Measurements from ENCODE around the gene ZNF280A. TPM values are rescaled to one million over a fixed set of nuclear protein-coding genes. Genes with fewer than 3 reads are reported as not detected.
"Not testable (repeated sequence)": the region's sequence is repeated elsewhere in the genome, so short reads cannot be mapped to it uniquely, and the experiment has no call there.

Gene ZNF280A
- total RNA-seq, 1 experiment from 2014 or later, result 0.10 TPM

DNA sequence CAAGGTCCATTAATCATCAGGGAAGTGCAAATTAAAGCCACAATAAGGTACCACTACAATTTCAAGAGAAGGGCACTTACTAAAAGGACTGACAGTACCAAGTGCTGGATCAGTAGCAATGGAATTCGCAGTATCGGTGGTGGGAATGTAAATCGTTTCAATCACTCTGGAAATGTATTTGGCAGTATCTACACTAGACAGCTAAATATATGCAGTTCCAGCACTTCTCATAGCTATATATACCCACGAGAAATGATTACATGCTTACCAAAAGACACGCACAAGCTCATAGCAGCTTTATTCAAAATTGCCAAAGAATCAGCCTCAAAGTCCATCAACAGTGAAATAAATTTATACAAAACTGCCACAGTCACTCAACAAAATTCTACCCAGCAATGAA, 7.1 kb downstream of the ZNF280A start:
- no TSS peak for BruUV-seq (replicated peaks)
- intact Hi-C loops (cut with micrococcal nuclease; ENCODE audit: unreplicated experiment), result no loop called here
- Histone ChIP-seq H3K27me3 (ENCODE audit: control insufficient read depth, insufficient read depth, low read length) (no peaks in the 10 kb centered on the region; the same call in 1 of the 2 replicates), H3K4me1 (ENCODE audit: control insufficient read depth, insufficient read depth, low read length) (no peaks in the 10 kb centered on the region), H3K36me3 (ENCODE audit: control insufficient read depth, insufficient read depth, low read length) (no peaks in the 10 kb centered on the region; the same call in 1 of the 2 replicates), H3K9me3 (ENCODE audit: control insufficient read depth, insufficient read depth, low read depth, low read length) (no peaks in the 10 kb centered on the region), H3K4me3 (ENCODE audit: low read depth in 2 of 2, low read length in 2 of 2) (no peak overlapping the region), H3K27ac (ENCODE audit: low read length) (no peak overlapping the region)
- ATAC-seq (no peak), DNase-seq (ENCODE audit: low read depth, low spot score) (no peak)
- ChIA-PET CTCF (no interaction called here), POLR2A (no interaction called here)
- in situ Hi-C loops (cut with HindIII; ENCODE audit: low pct_unique_long_range_greater_than_20kb, low sequenced_read_pairs), result no loop called here
- TF ChIP-seq SIN3A (IDR thresholded peaks at IDR 0.05; ENCODE audit: borderline replicate concordance, insufficient read depth, low read depth, low read length) (no peak), POLR2AphosphoS5 (IDR thresholded peaks at IDR 0.05; ENCODE audit: low read depth, low read length) (no peak)

- H3K4me3 ChIP-seq (ENCODE audit: low read depth in 2 of 2, low read length in 2 of 2); POLR2A ChIA-PET; in situ Hi-C loops (cut with HindIII; ENCODE audit: low pct_unique_long_range_greater_than_20kb, low sequenced_read_pairs); H3K36me3 ChIP-seq (ENCODE audit: control insufficient read depth, insufficient read depth, low read length); ATAC-seq; H3K9me3 ChIP-seq (ENCODE audit: control insufficient read depth, insufficient read depth, low read depth, low read length); intact Hi-C loops (cut with micrococcal nuclease; ENCODE audit: unreplicated experiment); CTCF ChIA-PET; BruUV-seq (replicated peaks); DNase-seq (ENCODE audit: low read depth, low spot score); H3K4me1 ChIP-seq (ENCODE audit: control insufficient read depth, insufficient read depth, low read length); H3K27me3 ChIP-seq (ENCODE audit: control insufficient read depth, insufficient read depth, low read length); H3K27ac ChIP-seq (ENCODE audit: low read length): not testable (repeated sequence)
Observed at GRCh38 chr22:22510833-22511232, 9.2 kb downstream of the ZNF280A start.

- in situ Hi-C loops (cut with HindIII; ENCODE audit: low pct_unique_long_range_greater_than_20kb, low sequenced_read_pairs); H3K9me3 ChIP-seq (ENCODE audit: control insufficient read depth, insufficient read depth, low read depth, low read length); H3K4me3 ChIP-seq (ENCODE audit: low read depth in 2 of 2, low read length in 2 of 2); intact Hi-C loops (cut with micrococcal nuclease; ENCODE audit: unreplicated experiment); DNase-seq (ENCODE audit: low read depth, low spot score); CTCF ChIA-PET; BruUV-seq (replicated peaks); H3K36me3 ChIP-seq (ENCODE audit: control insufficient read depth, insufficient read depth, low read length); H3K4me1 ChIP-seq (ENCODE audit: control insufficient read depth, insufficient read depth, low read length); ATAC-seq; POLR2A ChIA-PET; H3K27me3 ChIP-seq (ENCODE audit: control insufficient read depth, insufficient read depth, low read length); H3K27ac ChIP-seq (ENCODE audit: low read length): not testable (repeated sequence)
Observed at GRCh38 chr22:22509912-22510311, 10.2 kb downstream of the ZNF280A start.

DNA sequence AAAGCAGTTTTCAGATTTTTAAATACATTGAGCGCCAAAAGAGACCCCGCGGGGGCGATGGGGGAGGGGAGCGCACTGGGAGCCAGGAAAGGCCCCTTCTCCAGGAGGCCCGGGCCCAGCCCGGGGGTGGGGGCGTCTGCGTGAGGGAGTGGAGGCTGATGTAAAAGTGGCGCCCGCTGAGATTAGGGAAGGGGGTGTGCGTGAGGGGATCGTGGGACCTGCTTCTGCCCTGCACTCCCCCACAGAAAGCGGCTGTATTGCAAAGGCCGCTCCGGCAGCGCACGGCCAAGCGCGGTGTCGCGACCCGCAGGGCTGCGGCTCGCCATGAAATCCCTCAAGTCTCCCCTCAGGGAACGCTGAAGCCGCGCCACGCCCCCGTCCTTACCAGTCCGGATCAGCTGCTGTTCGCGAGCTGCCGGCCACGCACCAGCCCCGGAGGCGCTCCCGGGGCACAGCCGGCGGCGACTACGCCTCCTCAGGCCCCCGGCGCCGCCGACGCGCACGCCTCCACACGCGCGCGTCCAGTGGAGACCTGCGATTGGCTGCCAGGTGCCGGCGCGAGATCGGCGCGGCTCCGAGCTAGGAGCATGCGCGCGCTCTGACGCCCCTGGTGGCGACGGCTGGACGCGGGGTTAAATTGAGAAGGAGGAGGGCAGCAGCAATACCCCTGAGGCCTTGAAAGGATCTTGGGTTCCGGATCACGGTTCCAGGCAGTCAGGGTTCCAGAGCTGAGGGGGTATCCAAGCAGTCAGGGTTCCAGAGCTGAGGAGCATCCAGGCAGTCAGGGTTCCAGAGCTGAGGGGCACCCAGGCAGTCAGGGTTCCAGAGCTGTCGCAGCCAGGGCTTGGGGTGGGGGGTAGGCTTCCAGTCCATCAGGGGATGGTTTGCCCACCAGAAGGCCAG, 11.5 kb downstream of the ZNF280A start, which contains the start of gene ZNF280B:
TSS of gene ZNF280B (minus strand) at position 469 of the 903 bp plus-strand sequence. CDS start 19,344 bp downstream, outside the sequence.
- CTCF ChIA-PET, result no interaction called here
- Histone ChIP-seq H3K9me3 (ENCODE audit: control insufficient read depth, insufficient read depth, low read depth, low read length) (no peaks in the 10 kb centered on the region), H3K27ac (ENCODE audit: low read length) (no peak within 1 kb of the TSS), H3K27me3 (ENCODE audit: control insufficient read depth, insufficient read depth, low read length) (no peaks in the 10 kb centered on the region), H3K36me3 (ENCODE audit: control insufficient read depth, insufficient read depth, low read length) (no peaks in the 10 kb centered on the region; the same call in 1 of the 2 replicates), H3K4me1 (ENCODE audit: control insufficient read depth, insufficient read depth, low read length) (no peaks in the 10 kb centered on the region), H3K4me3 (ENCODE audit: low read depth in 2 of 2, low read length in 2 of 2) (peak within 1 kb of the TSS in 1 of 2 experiments; percentile 38; a peak in 1 of 4 replicates)
- intact Hi-C loops (cut with micrococcal nuclease; ENCODE audit: unreplicated experiment) (no loop called here), in situ Hi-C loops (cut with HindIII; ENCODE audit: low pct_unique_long_range_greater_than_20kb, low sequenced_read_pairs) (no loop called here)
- TF ChIP-seq CTCF (IDR thresholded peaks at IDR 0.05), result no peak
- no peak for TF ChIP-seq TCF7L2 (IDR thresholded peaks at IDR 0.05; ENCODE audit: low read depth, low read length)
- TF ChIP-seq SIN3A (IDR thresholded peaks at IDR 0.05; ENCODE audit: borderline replicate concordance, insufficient read depth, low read depth, low read length), result no peak
- TF ChIP-seq POLR2AphosphoS5 (IDR thresholded peaks at IDR 0.05; ENCODE audit: low read depth, low read length), result no peak
- TF ChIP-seq, protein P1, sequence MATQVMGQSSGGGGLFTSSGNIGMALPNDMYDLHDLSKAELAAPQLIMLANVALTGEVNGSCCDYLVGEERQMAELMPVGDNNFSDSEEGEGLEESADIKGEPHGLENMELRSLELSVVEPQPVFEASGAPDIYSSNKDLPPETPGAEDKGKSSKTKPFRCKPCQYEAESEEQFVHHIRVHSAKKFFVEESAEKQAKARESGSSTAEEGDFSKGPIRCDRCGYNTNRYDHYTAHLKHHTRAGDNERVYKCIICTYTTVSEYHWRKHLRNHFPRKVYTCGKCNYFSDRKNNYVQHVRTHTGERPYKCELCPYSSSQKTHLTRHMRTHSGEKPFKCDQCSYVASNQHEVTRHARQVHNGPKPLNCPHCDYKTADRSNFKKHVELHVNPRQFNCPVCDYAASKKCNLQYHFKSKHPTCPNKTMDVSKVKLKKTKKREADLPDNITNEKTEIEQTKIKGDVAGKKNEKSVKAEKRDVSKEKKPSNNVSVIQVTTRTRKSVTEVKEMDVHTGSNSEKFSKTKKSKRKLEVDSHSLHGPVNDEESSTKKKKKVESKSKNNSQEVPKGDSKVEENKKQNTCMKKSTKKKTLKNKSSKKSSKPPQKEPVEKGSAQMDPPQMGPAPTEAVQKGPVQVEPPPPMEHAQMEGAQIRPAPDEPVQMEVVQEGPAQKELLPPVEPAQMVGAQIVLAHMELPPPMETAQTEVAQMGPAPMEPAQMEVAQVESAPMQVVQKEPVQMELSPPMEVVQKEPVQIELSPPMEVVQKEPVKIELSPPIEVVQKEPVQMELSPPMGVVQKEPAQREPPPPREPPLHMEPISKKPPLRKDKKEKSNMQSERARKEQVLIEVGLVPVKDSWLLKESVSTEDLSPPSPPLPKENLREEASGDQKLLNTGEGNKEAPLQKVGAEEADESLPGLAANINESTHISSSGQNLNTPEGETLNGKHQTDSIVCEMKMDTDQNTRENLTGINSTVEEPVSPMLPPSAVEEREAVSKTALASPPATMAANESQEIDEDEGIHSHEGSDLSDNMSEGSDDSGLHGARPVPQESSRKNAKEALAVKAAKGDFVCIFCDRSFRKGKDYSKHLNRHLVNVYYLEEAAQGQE (IDR thresholded peaks at IDR 0.05; ENCODE audit: insufficient read depth in 1 of 2, low read depth in 2 of 2, low read length in 1 of 2), result no peak
- no TSS peak for BruUV-seq (replicated peaks)
- POLR2A ChIA-PET, result no interaction called here
- DNase-seq (ENCODE audit: low read depth, low spot score) (no peak), ATAC-seq (no peak)

Measured in Panc1 (cell line).